Measurements from ENCODE around the gene LTC4S. TPM values are rescaled to one million over a fixed set of nuclear protein-coding genes. Genes with fewer than 3 reads are reported as not detected.

The LTC4S gene
- total RNA-seq, 1 experiment from 2014 or later, result 3.7 TPM

DNA sequence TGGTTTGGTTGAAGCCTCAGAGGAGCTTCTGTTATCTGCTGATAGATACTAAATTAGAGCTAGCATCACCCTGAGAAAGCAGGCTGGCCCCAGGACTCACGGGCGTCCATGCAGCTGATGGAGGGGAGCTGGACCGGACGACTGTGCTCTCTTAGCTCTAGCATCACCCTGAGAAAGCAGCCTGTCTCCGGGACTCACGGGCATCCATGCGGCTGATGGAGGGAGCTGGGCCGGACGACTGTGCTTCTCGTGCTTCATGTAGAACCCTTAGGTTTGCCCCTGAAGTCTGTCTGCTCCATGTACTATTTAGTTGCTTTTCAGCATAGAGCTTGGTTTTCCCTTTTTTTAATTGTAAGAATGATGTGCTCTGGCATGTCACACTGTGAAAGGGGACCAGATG lies 16.3 kb upstream of the LTC4S start:
- H2AK5ac ChIP-seq (ENCODE audit: insufficient read length, low read length), result no peak overlapping the region
- Mint-ChIP-seq H3K36me3 (ENCODE audit: insufficient read depth in 1 of 3, low read depth in 3 of 3) (peaks cover 37 to 67% (median 52%) of the 10 kb centered on the region in 3 experiments), H3K27ac (no peak overlapping the region; a peak in 1 of 7 replicates), H3K9me3 (no peaks in the 10 kb centered on the region), H3K27me3 (ENCODE audit: low read depth) (peaks cover 2% of the 10 kb centered on the region; the same call in 1 of the 2 replicates), H3K4me3 (no peak overlapping the region), H3K4me1 (no peaks in the 10 kb centered on the region)
- H2BK20ac ChIP-seq (ENCODE audit: low read depth, low read length, poor library complexity, severe bottlenecking), result no peak overlapping the region
- H2BK12ac ChIP-seq (ENCODE audit: insufficient read length, low read depth, low read length), result no peak overlapping the region
- peaks cover 2% of the 10 kb centered on the region for H4K20me1 ChIP-seq (ENCODE audit: control insufficient read depth, insufficient read depth, insufficient read length)
- H3K79me2 ChIP-seq (ENCODE audit: insufficient read depth, low read length), result no peaks in the 10 kb centered on the region
- H2BK15ac ChIP-seq (ENCODE audit: low read depth, low read length), result no peak overlapping the region
- no peak overlapping the region for H4K5ac ChIP-seq (ENCODE audit: insufficient read length, low read depth, low read length)
- no CpG with 5 or more reads among the region's 10 CpGs for WGBS (ENCODE audit: extremely low coverage, insufficient read length, low lambda C conversion rate)
- H3K79me1 ChIP-seq (ENCODE audit: insufficient read depth, low read depth, low read length, poor library complexity, severe bottlenecking), result no peaks in the 10 kb centered on the region
- H3K9me3 ChIP-seq (ENCODE audit: control insufficient read depth, low read depth, low read length), result no peaks in the 10 kb centered on the region
- no peak overlapping the region for H3K14ac ChIP-seq (ENCODE audit: insufficient read depth, low read length)
- no peak overlapping the region for H3K23ac ChIP-seq (ENCODE audit: insufficient read length, low read depth, low read length)
- no peaks in the 10 kb centered on the region for H3K4me1 ChIP-seq (ENCODE audit: insufficient read depth, low read length)
- DNase-seq, result no peak
- H3K9ac ChIP-seq (ENCODE audit: extremely low read depth, insufficient read length, low read length), result no peak overlapping the region
- no peak overlapping the region for H3K18ac ChIP-seq (ENCODE audit: insufficient read length, low read depth, low read length)
- no peaks in the 10 kb centered on the region for H3K27me3 ChIP-seq (ENCODE audit: insufficient read depth, low read length)
- H2AFZ ChIP-seq (ENCODE audit: low read length), result no peak overlapping the region
- no peak overlapping the region for H2BK5ac ChIP-seq (ENCODE audit: insufficient read length, low read length)
- no peak overlapping the region for H3K27ac ChIP-seq (ENCODE audit: insufficient read length, low read depth, low read length)
- no peaks in the 10 kb centered on the region for H3K23me2 ChIP-seq (ENCODE audit: insufficient read length, low read depth, low read length, poor library complexity, severe bottlenecking)
- no peak overlapping the region for H4K8ac ChIP-seq (replicated peaks; ENCODE audit: insufficient read length, low read depth, low read length)
- H3T11ph ChIP-seq (ENCODE audit: low read length), result no peak overlapping the region
- H3K4me2 ChIP-seq (ENCODE audit: insufficient read depth, insufficient read length, low read length), result no peak overlapping the region
- no peak overlapping the region for H3K4ac ChIP-seq (ENCODE audit: low read depth, low read length)
- no peak overlapping the region for H3K56ac ChIP-seq (ENCODE audit: insufficient read length, low read depth, low read length)
- TF ChIP-seq, protein P1, sequence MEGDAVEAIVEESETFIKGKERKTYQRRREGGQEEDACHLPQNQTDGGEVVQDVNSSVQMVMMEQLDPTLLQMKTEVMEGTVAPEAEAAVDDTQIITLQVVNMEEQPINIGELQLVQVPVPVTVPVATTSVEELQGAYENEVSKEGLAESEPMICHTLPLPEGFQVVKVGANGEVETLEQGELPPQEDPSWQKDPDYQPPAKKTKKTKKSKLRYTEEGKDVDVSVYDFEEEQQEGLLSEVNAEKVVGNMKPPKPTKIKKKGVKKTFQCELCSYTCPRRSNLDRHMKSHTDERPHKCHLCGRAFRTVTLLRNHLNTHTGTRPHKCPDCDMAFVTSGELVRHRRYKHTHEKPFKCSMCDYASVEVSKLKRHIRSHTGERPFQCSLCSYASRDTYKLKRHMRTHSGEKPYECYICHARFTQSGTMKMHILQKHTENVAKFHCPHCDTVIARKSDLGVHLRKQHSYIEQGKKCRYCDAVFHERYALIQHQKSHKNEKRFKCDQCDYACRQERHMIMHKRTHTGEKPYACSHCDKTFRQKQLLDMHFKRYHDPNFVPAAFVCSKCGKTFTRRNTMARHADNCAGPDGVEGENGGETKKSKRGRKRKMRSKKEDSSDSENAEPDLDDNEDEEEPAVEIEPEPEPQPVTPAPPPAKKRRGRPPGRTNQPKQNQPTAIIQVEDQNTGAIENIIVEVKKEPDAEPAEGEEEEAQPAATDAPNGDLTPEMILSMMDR (conservative IDR thresholded peaks at IDR 0.05), result no peak
- H2BK120ac ChIP-seq (ENCODE audit: low read depth, low read length, poor library complexity, severe bottlenecking), result no peak overlapping the region
- no peak overlapping the region for H4K91ac ChIP-seq (ENCODE audit: insufficient read length, low read depth, low read length)

All from H9 (cell line).